Activated CD8-positive, alpha-beta memory T cell treated with anti-CD3 and anti-CD28 coated beads, Interleukin-2, amount 10 ng/mL, durations not matched to agents 7 days and 5 days (primary cell): ENCODE results near the gene TBC1D16. TPM values are rescaled to one million over a fixed set of nuclear protein-coding genes. Genes with fewer than 3 reads are reported as not detected.

Experiments used
- ATAC-seq: fragments of 150-1000 bp; cut with Tn5 transposase; one replicate; pipeline ENCODE4 v1.10.0; 2021; ENCODE audit warnings: moderate library complexity
- CTCF ChIA-PET: fragments of 350-600 bp; sonication (Branson Sonifier 250); formaldehyde crosslinking; loops from one replicate; lab custom pipeline; 2021; ENCODE audit warnings: antibody characterized with exemption; lab: Charles Lee
- DNase-seq: peaks from one replicate; pipeline ENCODE4 v3.0.0-alpha.2; 2020
- H3K27ac Mint-ChIP-seq: one replicate; pipeline ENCODE4 v1.8.0; 2021; ENCODE audit warnings: mild to moderate bottlenecking, mixed read lengths
- H3K27me3 Mint-ChIP-seq: one replicate; pipeline ENCODE4 v1.8.0; 2021; ENCODE audit warnings: mixed read lengths
- H3K36me3 Mint-ChIP-seq: one replicate; pipeline ENCODE4 v1.8.0; 2021; ENCODE audit warnings: mild to moderate bottlenecking, mixed read lengths
- H3K4me1 Mint-ChIP-seq: one replicate; pipeline ENCODE4 v1.8.0; 2021; ENCODE audit warnings: mixed read lengths
- H3K4me3 Mint-ChIP-seq: one replicate; pipeline ENCODE4 v1.8.0; 2021; ENCODE audit warnings: mild to moderate bottlenecking, moderate library complexity, mixed read lengths
- H3K9me3 Mint-ChIP-seq: one replicate; pipeline ENCODE4 v1.8.0; 2022; ENCODE audit warnings: low read depth, mixed read lengths
- total RNA-seq, 2 experiments: library from RNA; stranded (reverse); gene quantifications; one replicate each; pipeline ENCODE4 v1.2.3, GENCODE V29; 2021

TBC1D16 gene
- total RNA-seq, 2 experiments from 2014 or later: 1.2 to 2.8 TPM

- peaks cover 11% of the 10 kb centered on the region for H3K27me3 Mint-ChIP-seq
- no peaks in the 10 kb centered on the region for H3K36me3 Mint-ChIP-seq
- peaks cover 9% of the 10 kb centered on the region for H3K4me1 Mint-ChIP-seq
- H3K9me3 Mint-ChIP-seq: no peaks in the 10 kb centered on the region
- H3K27ac Mint-ChIP-seq: no peak overlapping the region
- CTCF ChIA-PET: no interaction called here
- no peak overlapping the region for H3K4me3 Mint-ChIP-seq
- no peak for ATAC-seq
- DNase-seq: no peak
Observed at GRCh38 chr17:79941088-79942010, 94.3 kb downstream of the TBC1D16 start.

- CTCF ChIA-PET: no interaction called here
- Mint-ChIP-seq H3K9me3 (no peaks in the 10 kb centered on the region), H3K36me3 (no peaks in the 10 kb centered on the region), H3K4me1 (peaks cover 9% of the 10 kb centered on the region), H3K27ac (no peak overlapping the region), H3K4me3 (no peak overlapping the region), H3K27me3 (peaks cover 14% of the 10 kb centered on the region)
- ATAC-seq (no peak), DNase-seq (no peak)
Observed at GRCh38 chr17:79940459-79941087, 95.1 kb downstream of the TBC1D16 start.

GRCh38 chr17:79939755-79940458 is 95.8 kb downstream of the TBC1D16 start:
- peaks cover 17% of the 10 kb centered on the region for H3K27me3 Mint-ChIP-seq
- no peaks in the 10 kb centered on the region for H3K36me3 Mint-ChIP-seq
- peaks cover 9% of the 10 kb centered on the region for H3K4me1 Mint-ChIP-seq
- H3K9me3 Mint-ChIP-seq: no peaks in the 10 kb centered on the region
- H3K4me3 Mint-ChIP-seq: no peak overlapping the region
- no peak overlapping the region for H3K27ac Mint-ChIP-seq
- CTCF ChIA-PET: no interaction called here
- no peak for DNase-seq
- ATAC-seq: no peak

- H3K27me3 Mint-ChIP-seq: peaks cover 18% of the 10 kb centered on the region
- no peaks in the 10 kb centered on the region for H3K9me3 Mint-ChIP-seq
- no peaks in the 10 kb centered on the region for H3K36me3 Mint-ChIP-seq
- CTCF ChIA-PET: no interaction called here
- no peak overlapping the region for H3K4me3 Mint-ChIP-seq
- H3K4me1 Mint-ChIP-seq: peaks cover 9% of the 10 kb centered on the region
- H3K27ac Mint-ChIP-seq: no peak overlapping the region
- ATAC-seq (no peak), DNase-seq (no peak)
Observed at GRCh38 chr17:79939094-79939435, 96.6 kb downstream of the TBC1D16 start.

GRCh38 chr17:79938336-79939093 is 97.2 kb downstream of the TBC1D16 start:
- H3K4me1 Mint-ChIP-seq: peaks cover 15% of the 10 kb centered on the region
- CTCF ChIA-PET: no interaction called here
- H3K9me3 Mint-ChIP-seq: no peaks in the 10 kb centered on the region

GRCh38 chr17:79937391-79938335 is 98.0 kb downstream of the TBC1D16 start:
- no peak for DNase-seq
- H3K36me3 Mint-ChIP-seq: no peaks in the 10 kb centered on the region
- no peaks in the 10 kb centered on the region for H3K9me3 Mint-ChIP-seq
- no peak overlapping the region for H3K27ac Mint-ChIP-seq
- CTCF ChIA-PET: interaction anchor here (0.9 kb wide), 1 partner anchor 33 kb away, joined by 3 read pairs; no protein-coding TSS in a partner anchor
- H3K4me1 Mint-ChIP-seq: peaks cover 11% of the 10 kb centered on the region
- no peak overlapping the region for H3K4me3 Mint-ChIP-seq
- ATAC-seq: no peak
- peaks cover 32% of the 10 kb centered on the region for H3K27me3 Mint-ChIP-seq

More at GRCh38 chr17:79938336-79939093, 97.2 kb downstream of the TBC1D16 start:
- no peak for ATAC-seq
- H3K27me3 Mint-ChIP-seq: peaks cover 23% of the 10 kb centered on the region
- no peak for DNase-seq
- no peak overlapping the region for H3K27ac Mint-ChIP-seq
- H3K36me3 Mint-ChIP-seq: no peaks in the 10 kb centered on the region
- no peak overlapping the region for H3K4me3 Mint-ChIP-seq

GRCh38 chr17:79936641-79937381 is 98.9 kb downstream of the TBC1D16 start:
- DNase-seq (no peak), ATAC-seq (no peak)
- Mint-ChIP-seq H3K4me1 (peaks cover 9% of the 10 kb centered on the region), H3K27ac (no peak overlapping the region), H3K36me3 (no peaks in the 10 kb centered on the region), H3K4me3 (no peak overlapping the region), H3K27me3 (peaks cover 40% of the 10 kb centered on the region), H3K9me3 (no peaks in the 10 kb centered on the region)
- CTCF ChIA-PET: interaction anchor here (0.9 kb wide), 1 partner anchor 33 kb away, joined by 3 read pairs; no protein-coding TSS in a partner anchor

GRCh38 chr17:79936050-79936449 is 99.6 kb downstream of the TBC1D16 start:
- H3K4me3 Mint-ChIP-seq: no peak overlapping the region
- H3K27me3 Mint-ChIP-seq: peaks cover 48% of the 10 kb centered on the region
- H3K4me1 Mint-ChIP-seq: peaks cover 9% of the 10 kb centered on the region
- DNase-seq (no peak), ATAC-seq (no peak)
- no peaks in the 10 kb centered on the region for H3K9me3 Mint-ChIP-seq
- H3K36me3 Mint-ChIP-seq: no peaks in the 10 kb centered on the region
- H3K27ac Mint-ChIP-seq: no peak overlapping the region
- CTCF ChIA-PET: no interaction called here

- Mint-ChIP-seq H3K9me3 (no peaks in the 10 kb centered on the region), H3K27me3 (peaks cover 53% of the 10 kb centered on the region), H3K4me1 (peaks cover 9% of the 10 kb centered on the region), H3K36me3 (no peaks in the 10 kb centered on the region), H3K4me3 (no peak overlapping the region), H3K27ac (no peak overlapping the region)
- DNase-seq: no peak
- CTCF ChIA-PET: no interaction called here
- ATAC-seq: no peak
Observed at GRCh38 chr17:79935197-79935885, 100.3 kb downstream of the TBC1D16 start.

GRCh38 chr17:79934653-79934970 is 101.1 kb downstream of the TBC1D16 start:
- no peak overlapping the region for H3K27ac Mint-ChIP-seq
- no peak for ATAC-seq
- DNase-seq: no peak
- peaks cover 9% of the 10 kb centered on the region for H3K4me1 Mint-ChIP-seq
- H3K9me3 Mint-ChIP-seq: no peaks in the 10 kb centered on the region
- peaks cover 53% of the 10 kb centered on the region for H3K27me3 Mint-ChIP-seq
- CTCF ChIA-PET: no interaction called here
- H3K36me3 Mint-ChIP-seq: no peaks in the 10 kb centered on the region
- H3K4me3 Mint-ChIP-seq: no peak overlapping the region

GRCh38 chr17:79933863-79934652 is 101.6 kb downstream of the TBC1D16 start:
- H3K27ac Mint-ChIP-seq: no peak overlapping the region
- peaks cover 9% of the 10 kb centered on the region for H3K4me1 Mint-ChIP-seq
- H3K4me3 Mint-ChIP-seq: no peak overlapping the region
- DNase-seq: peak; percentile 54
- ATAC-seq: peak; percentile 59
- CTCF ChIA-PET: no interaction called here
- H3K9me3 Mint-ChIP-seq: no peaks in the 10 kb centered on the region
- no peaks in the 10 kb centered on the region for H3K36me3 Mint-ChIP-seq
- peaks cover 55% of the 10 kb centered on the region for H3K27me3 Mint-ChIP-seq
